ENCODE measurements around the gene ARHGEF10L. TPM values are rescaled to one million over a fixed set of nuclear protein-coding genes. Genes with fewer than 3 reads are reported as not detected.

The ARHGEF10L gene
- total and polyA plus RNA-seq, 2 donors, result 1.9 to 11.5 TPM

DNA sequence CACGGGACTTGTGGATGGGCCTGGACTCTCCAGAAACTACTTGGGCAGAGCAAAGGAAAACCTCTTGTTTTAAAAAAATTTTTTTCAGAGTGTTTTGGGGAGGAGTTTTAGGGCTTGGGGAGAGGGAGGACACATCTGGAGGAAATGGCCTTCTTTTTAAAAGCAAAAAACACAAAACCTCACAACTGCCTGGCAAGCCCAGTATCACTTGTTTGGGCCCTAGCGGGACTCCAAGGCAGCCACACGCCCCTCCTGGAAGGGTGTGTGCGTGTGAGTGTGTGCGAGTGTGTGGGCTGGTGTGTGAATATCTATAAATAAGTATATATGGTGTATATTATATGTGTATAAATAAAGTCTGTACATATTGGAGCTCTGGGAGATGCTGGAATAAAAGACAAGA is 158.0 kb downstream of the ARHGEF10L start:
- DNase-seq (ENCODE audit: low read depth in 6 of 9, low spot score in 9 of 9), result no peak
- Histone ChIP-seq H3K27me3 (ENCODE audit: control insufficient read depth in 2 of 2, insufficient read depth in 1 of 2, low read length in 1 of 2) (no peaks in the 10 kb centered on the region), H3K27ac (ENCODE audit: low read depth in 1 of 2, low read length in 1 of 2) (no peak overlapping the region), H3K36me3 (ENCODE audit: control insufficient read depth in 2 of 2, insufficient read depth in 2 of 2, low read length in 1 of 2) (no peaks in the 10 kb centered on the region), H3K4me1 (ENCODE audit: control insufficient read depth in 2 of 2, insufficient read depth in 2 of 2, low read length in 2 of 2) (no peaks in the 10 kb centered on the region), H3K4me3 (ENCODE audit: low read length in 2 of 2) (no peak overlapping the region), H3K9me3 (ENCODE audit: control insufficient read depth in 2 of 2, insufficient read depth in 1 of 2, low read length in 1 of 2) (no peaks in the 10 kb centered on the region)
- 13% methylated on average over 5 of the region's 5 CpGs for WGBS

DNA sequence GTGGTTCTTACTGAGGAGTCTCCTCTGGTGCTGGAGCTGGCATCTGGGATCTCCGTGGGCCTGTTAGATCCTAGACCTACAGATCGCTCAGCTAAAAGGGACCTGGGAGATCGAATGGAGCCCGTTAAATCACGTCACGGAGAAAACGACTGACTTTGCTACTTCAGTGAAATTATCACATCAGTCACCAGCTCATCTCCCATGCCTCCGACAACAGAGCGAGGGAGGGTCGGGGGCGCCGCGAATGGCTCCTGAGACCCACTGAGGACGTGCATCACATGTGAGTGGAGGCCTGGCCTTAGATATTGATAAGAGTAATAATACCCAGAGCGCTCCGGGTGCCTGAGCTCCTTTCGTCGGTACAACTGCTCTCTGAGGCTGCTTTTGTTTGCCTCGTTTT is 160.1 kb downstream of the ARHGEF10L start:
- H3K27me3 ChIP-seq (ENCODE audit: control insufficient read depth in 2 of 2, insufficient read depth in 1 of 2, low read length in 1 of 2), result no peaks in the 10 kb centered on the region
- no peak for DNase-seq (ENCODE audit: low read depth in 6 of 9, low spot score in 9 of 9)
- no peak overlapping the region for H3K4me3 ChIP-seq (ENCODE audit: low read length in 2 of 2)
- no peaks in the 10 kb centered on the region for H3K36me3 ChIP-seq (ENCODE audit: control insufficient read depth in 2 of 2, insufficient read depth in 2 of 2, low read length in 1 of 2)
- 95% methylated on average over 19 of the region's 19 CpGs for WGBS
- H3K4me1 ChIP-seq (ENCODE audit: control insufficient read depth in 2 of 2, insufficient read depth in 2 of 2, low read length in 2 of 2), result no peaks in the 10 kb centered on the region
- H3K27ac ChIP-seq (ENCODE audit: low read depth in 1 of 2, low read length in 1 of 2), result no peak overlapping the region
- no peaks in the 10 kb centered on the region for H3K9me3 ChIP-seq (ENCODE audit: control insufficient read depth in 2 of 2, insufficient read depth in 1 of 2, low read length in 1 of 2)

DNA sequence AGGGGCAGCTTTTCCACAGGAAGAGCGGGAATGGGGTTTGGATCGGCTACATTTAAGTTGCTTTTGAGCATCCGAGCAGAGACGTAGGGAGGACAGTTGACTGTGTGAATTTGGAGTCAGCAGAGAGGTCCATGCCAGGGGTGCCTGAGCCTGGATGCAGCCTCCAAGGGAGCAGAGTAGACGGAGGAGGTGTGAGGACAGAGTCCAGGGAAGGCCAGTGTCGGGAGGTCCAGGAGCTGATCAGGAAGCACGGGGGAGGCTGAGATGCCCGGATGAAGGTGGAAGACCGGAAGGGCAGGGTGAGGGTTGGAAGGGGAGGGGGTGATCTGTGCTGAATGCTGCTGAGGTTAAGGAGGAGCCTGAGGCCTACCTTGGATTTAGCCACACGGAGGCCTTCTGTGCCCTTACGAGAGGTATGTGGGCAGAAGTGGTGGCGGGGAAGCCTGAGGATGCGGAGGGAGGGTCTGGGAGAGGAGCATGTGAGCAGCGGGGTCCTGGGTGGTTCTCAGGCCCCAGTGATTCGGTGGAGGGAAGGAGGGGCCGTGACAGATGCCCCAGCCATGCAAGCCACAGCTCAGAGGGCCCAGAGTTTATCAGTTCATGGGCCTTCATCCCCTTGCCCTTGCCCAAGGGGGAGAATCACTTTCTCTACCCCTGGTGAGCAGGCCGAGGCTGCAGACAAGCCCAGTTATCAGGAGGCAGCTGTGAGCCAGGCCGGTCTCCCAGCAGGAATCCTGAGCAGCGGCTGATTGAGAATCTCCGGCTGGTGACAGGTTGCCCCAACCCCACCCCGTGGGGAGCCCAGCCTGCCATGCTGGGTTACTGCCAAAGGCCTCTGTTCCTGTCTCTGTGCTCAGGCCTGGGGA is 161.7 kb downstream of the ARHGEF10L start:
- Histone ChIP-seq H3K9me3 (ENCODE audit: control insufficient read depth in 2 of 2, insufficient read depth in 1 of 2, low read length in 1 of 2) (no peaks in the 10 kb centered on the region), H3K36me3 (ENCODE audit: control insufficient read depth in 2 of 2, insufficient read depth in 2 of 2, low read length in 1 of 2) (no peaks in the 10 kb centered on the region), H3K4me3 (ENCODE audit: low read length in 2 of 2) (no peak overlapping the region), H3K27me3 (ENCODE audit: control insufficient read depth in 2 of 2, insufficient read depth in 1 of 2, low read length in 1 of 2) (no peaks in the 10 kb centered on the region), H3K27ac (ENCODE audit: low read depth in 1 of 2, low read length in 1 of 2) (no peak overlapping the region), H3K4me1 (ENCODE audit: control insufficient read depth in 2 of 2, insufficient read depth in 2 of 2, low read length in 2 of 2) (no peaks in the 10 kb centered on the region)
- DNase-seq (ENCODE audit: low read depth in 6 of 9, low spot score in 9 of 9), result no peak
- WGBS, result 94% methylated on average over 21 of the region's 21 CpGs

DNA sequence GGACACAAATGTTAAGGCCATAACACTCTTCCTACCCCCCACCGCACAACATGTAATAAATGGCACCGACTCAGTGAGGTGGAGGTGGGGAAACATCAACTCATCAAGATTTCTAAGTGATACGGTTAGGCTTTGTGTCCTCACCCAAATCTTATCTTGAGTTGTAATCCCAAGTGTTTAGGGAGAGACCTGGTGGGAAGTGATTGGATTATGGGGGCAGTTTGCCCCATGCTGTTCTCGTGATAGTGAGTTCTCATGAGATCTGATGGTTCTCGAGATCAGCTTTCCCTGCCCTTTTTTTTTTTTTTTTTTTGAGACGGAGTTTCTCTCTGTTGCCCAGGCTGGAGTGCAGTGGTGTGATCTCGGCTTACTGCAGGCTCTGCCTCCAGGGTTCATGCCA is 164.7 kb downstream of the ARHGEF10L start:
- Histone ChIP-seq H3K4me1 (ENCODE audit: control insufficient read depth in 2 of 2, insufficient read depth in 2 of 2, low read length in 2 of 2) (no peaks in the 10 kb centered on the region), H3K27me3 (ENCODE audit: control insufficient read depth in 2 of 2, insufficient read depth in 1 of 2, low read length in 1 of 2) (no peaks in the 10 kb centered on the region), H3K36me3 (ENCODE audit: control insufficient read depth in 2 of 2, insufficient read depth in 2 of 2, low read length in 1 of 2) (no peaks in the 10 kb centered on the region), H3K9me3 (ENCODE audit: control insufficient read depth in 2 of 2, insufficient read depth in 1 of 2, low read length in 1 of 2) (no peaks in the 10 kb centered on the region), H3K27ac (ENCODE audit: low read depth in 1 of 2, low read length in 1 of 2) (no peak overlapping the region), H3K4me3 (ENCODE audit: low read length in 2 of 2) (no peak overlapping the region)
- no peak for DNase-seq (ENCODE audit: low read depth in 6 of 9, low spot score in 9 of 9)
- 92% methylated on average over 7 of the region's 7 CpGs for WGBS

DNA sequence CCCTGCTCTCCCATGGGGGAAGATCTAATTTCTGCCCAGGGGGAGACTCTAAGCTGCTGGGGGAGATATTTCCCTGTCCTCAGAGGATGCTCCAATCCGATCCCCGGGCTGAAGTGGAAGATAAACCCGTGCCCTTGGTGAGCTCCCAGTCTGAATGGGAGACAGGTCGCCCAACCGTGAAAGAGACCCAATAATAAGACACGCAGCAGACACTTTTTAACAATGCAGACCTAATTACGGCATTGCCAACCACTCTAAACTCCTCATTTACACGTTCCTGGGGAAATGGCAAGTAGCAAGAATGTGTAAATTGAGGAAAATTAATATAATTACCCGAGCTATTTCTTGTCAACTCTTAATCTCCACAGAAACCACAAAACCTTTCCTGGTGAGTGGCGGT is 166.9 kb downstream of the ARHGEF10L start:
- no peak for DNase-seq (ENCODE audit: low read depth in 6 of 9, low spot score in 9 of 9)
- Histone ChIP-seq H3K4me3 (ENCODE audit: low read length in 2 of 2) (no peak overlapping the region), H3K36me3 (ENCODE audit: control insufficient read depth in 2 of 2, insufficient read depth in 2 of 2, low read length in 1 of 2) (no peaks in the 10 kb centered on the region), H3K27me3 (ENCODE audit: control insufficient read depth in 2 of 2, insufficient read depth in 1 of 2, low read length in 1 of 2) (no peaks in the 10 kb centered on the region), H3K9me3 (ENCODE audit: control insufficient read depth in 2 of 2, insufficient read depth in 1 of 2, low read length in 1 of 2) (no peaks in the 10 kb centered on the region), H3K4me1 (ENCODE audit: control insufficient read depth in 2 of 2, insufficient read depth in 2 of 2, low read length in 2 of 2) (no peaks in the 10 kb centered on the region), H3K27ac (ENCODE audit: low read depth in 1 of 2, low read length in 1 of 2) (no peak overlapping the region)
- WGBS, result 79% methylated on average over 10 of the region's 10 CpGs

DNA sequence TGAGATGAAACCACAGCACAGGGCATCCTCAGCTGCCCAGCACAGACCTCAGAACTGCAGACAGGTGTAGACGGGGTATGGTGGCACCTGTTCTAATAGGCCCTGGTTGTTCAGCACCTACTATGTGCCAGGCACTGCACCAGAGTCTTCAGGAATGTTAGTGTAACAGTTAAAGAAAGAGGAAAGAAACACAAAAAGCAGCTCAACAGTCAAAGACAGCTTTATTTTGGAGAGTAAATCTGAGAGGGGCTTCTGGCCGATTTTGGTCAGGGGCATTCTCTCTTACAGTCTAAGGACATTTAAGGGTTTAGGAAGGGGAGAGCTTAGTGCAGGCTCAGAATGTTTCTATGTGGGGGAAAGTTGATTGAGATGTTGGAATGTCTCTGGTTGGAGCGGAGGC is 170.5 kb downstream of the ARHGEF10L start:
- H3K9me3 ChIP-seq (ENCODE audit: control insufficient read depth in 2 of 2, insufficient read depth in 1 of 2, low read length in 1 of 2), result no peaks in the 10 kb centered on the region
- 94% methylated on average over 3 of the region's 3 CpGs for WGBS

DNA sequence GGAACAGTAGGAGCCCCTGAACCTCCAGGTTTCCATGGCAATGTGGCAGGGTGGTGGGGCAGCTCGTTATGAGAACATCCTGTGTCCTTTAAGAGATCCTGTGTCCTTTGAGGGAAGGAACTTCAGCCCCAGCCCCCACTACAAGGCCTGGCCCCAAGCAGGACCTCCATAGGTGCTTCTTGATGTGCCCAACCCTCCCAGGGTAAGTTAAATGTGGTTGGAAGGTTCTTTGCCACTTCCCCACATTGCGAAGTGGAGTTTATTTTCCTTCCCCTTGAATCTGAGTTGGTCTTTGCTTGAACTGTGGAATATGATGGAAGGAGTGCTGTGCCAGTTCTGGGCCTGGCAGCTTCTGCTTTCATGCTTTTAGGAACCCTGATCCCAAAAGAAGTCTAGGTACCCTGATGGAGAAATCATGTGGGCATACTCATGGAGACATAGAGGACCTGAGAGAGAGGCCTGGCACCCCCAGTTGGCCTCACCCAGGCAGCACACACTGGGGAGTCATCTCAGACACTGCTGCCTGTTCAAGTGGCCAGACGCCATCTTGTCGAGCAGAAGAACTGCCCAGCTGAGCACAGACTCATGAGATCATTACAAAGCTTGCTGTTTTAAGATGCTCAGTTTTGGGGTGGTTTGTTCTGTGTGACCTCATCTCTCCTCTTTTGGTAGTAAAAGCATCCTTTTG is 171.5 kb downstream of the ARHGEF10L start:
- H3K27me3 ChIP-seq (ENCODE audit: control insufficient read depth in 2 of 2, insufficient read depth in 1 of 2, low read length in 1 of 2), result no peaks in the 10 kb centered on the region
- H3K36me3 ChIP-seq (ENCODE audit: control insufficient read depth in 2 of 2, insufficient read depth in 2 of 2, low read length in 1 of 2), result no peaks in the 10 kb centered on the region
- H3K4me1 ChIP-seq (ENCODE audit: control insufficient read depth in 2 of 2, insufficient read depth in 2 of 2, low read length in 2 of 2), result no peaks in the 10 kb centered on the region
- H3K27ac ChIP-seq (ENCODE audit: low read depth in 1 of 2, low read length in 1 of 2), result no peak overlapping the region
- H3K4me3 ChIP-seq (ENCODE audit: low read length in 2 of 2), result no peak overlapping the region
- 69% methylated on average over 4 of the region's 4 CpGs for WGBS
- no peaks in the 10 kb centered on the region for H3K9me3 ChIP-seq (ENCODE audit: control insufficient read depth in 2 of 2, insufficient read depth in 1 of 2, low read length in 1 of 2)
- DNase-seq (ENCODE audit: low read depth in 6 of 9, low spot score in 9 of 9), result no peak

More for the DNA sequence above, 170.5 kb downstream of the ARHGEF10L start:
- no peak for DNase-seq (ENCODE audit: low read depth in 6 of 9, low spot score in 9 of 9)
- no peaks in the 10 kb centered on the region for H3K4me1 ChIP-seq (ENCODE audit: control insufficient read depth in 2 of 2, insufficient read depth in 2 of 2, low read length in 2 of 2)
- no peaks in the 10 kb centered on the region for H3K36me3 ChIP-seq (ENCODE audit: control insufficient read depth in 2 of 2, insufficient read depth in 2 of 2, low read length in 1 of 2)
- H3K4me3 ChIP-seq (ENCODE audit: low read length in 2 of 2), result no peak overlapping the region
- no peak overlapping the region for H3K27ac ChIP-seq (ENCODE audit: low read depth in 1 of 2, low read length in 1 of 2)
- no peaks in the 10 kb centered on the region for H3K27me3 ChIP-seq (ENCODE audit: control insufficient read depth in 2 of 2, insufficient read depth in 1 of 2, low read length in 1 of 2)

DNA sequence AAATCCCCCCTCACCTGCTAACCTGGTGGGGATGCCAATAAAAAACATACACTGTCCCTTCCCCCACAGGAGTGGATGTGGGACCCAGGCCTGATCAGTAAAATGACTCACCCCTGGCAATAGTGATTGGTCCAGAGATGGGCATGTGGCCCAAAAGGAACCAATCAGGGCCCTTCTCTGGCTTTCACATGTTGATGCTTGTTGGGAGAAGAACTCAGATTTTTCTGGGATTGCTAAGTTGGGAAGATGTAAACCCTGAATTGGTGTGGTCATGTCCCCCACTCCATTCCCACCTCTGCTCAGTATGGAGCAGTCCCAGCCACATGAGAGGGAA is 172.0 kb downstream of the ARHGEF10L start:
- no peak for DNase-seq (ENCODE audit: low read depth in 6 of 9, low spot score in 9 of 9)
- Histone ChIP-seq H3K9me3 (ENCODE audit: control insufficient read depth in 2 of 2, insufficient read depth in 1 of 2, low read length in 1 of 2) (no peaks in the 10 kb centered on the region), H3K27me3 (ENCODE audit: control insufficient read depth in 2 of 2, insufficient read depth in 1 of 2, low read length in 1 of 2) (no peaks in the 10 kb centered on the region), H3K4me3 (ENCODE audit: low read length in 2 of 2) (no peak overlapping the region), H3K27ac (ENCODE audit: low read depth in 1 of 2, low read length in 1 of 2) (no peak overlapping the region), H3K4me1 (ENCODE audit: control insufficient read depth in 2 of 2, insufficient read depth in 2 of 2, low read length in 2 of 2) (no peaks in the 10 kb centered on the region), H3K36me3 (ENCODE audit: control insufficient read depth in 2 of 2, insufficient read depth in 2 of 2, low read length in 1 of 2) (no peaks in the 10 kb centered on the region)

DNA sequence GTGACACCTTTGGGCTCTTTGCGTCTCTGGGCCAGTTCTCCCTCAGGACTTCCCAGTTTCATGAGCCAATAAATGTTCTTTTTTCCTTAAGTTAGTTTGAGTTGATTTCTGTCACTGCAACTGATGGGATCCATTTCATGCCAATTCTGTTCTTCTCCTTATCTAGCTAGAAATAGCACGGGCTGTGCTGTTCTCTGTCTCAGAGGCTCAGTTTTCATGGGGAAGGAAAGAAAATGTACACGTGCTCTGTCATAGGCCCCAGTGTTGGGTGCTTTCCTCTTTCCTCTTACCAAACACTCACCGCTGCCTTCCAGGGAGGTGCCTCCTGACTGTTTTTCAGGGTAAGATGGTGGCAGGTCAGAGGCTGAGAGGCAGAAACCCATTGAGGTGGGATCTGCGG is 172.4 kb downstream of the ARHGEF10L start:
- H3K4me1 ChIP-seq (ENCODE audit: control insufficient read depth in 2 of 2, insufficient read depth in 2 of 2, low read length in 2 of 2), result no peaks in the 10 kb centered on the region
- DNase-seq (ENCODE audit: low read depth in 6 of 9, low spot score in 9 of 9), result no peak
- H3K36me3 ChIP-seq (ENCODE audit: control insufficient read depth in 2 of 2, insufficient read depth in 2 of 2, low read length in 1 of 2), result no peaks in the 10 kb centered on the region
- H3K27me3 ChIP-seq (ENCODE audit: control insufficient read depth in 2 of 2, insufficient read depth in 1 of 2, low read length in 1 of 2), result no peaks in the 10 kb centered on the region
- no peaks in the 10 kb centered on the region for H3K9me3 ChIP-seq (ENCODE audit: control insufficient read depth in 2 of 2, insufficient read depth in 1 of 2, low read length in 1 of 2)
- 80% methylated on average over 5 of the region's 5 CpGs for WGBS
- no peak overlapping the region for H3K4me3 ChIP-seq (ENCODE audit: low read length in 2 of 2)
- H3K27ac ChIP-seq (ENCODE audit: low read depth in 1 of 2, low read length in 1 of 2), result no peak overlapping the region

Measured in thymus (tissue), 11 donors.